Keratinocyte (primary cell): ENCODE results near the gene AKR1E2.

ENCODE experiments used
- CTCF ChIP-seq, 3 experiments: IDR thresholded peaks in 1 of 3; conservative IDR thresholded peaks in 1 of 3; optimal IDR thresholded peaks in 1 of 3; 2 replicates in 2 of 3; 3 replicates in 1 of 3; pipeline versions ENCODE3 to v1.5.1; 2011; ENCODE audit warnings: low read length in 3 of 3, mild to moderate bottlenecking in 3 of 3, moderate library complexity in 2 of 3, control low read depth in 1 of 3, inconsistent platforms in 1 of 3; ENCODE audit not compliant: insufficient read depth in 2 of 3; ENCODE audit errors: extremely low read depth in 1 of 3
- EZH2 ChIP-seq: IDR thresholded peaks from one replicate; pipeline ENCODE4 v1.6.1; 2012; ENCODE audit warnings: inconsistent platforms, mild to moderate bottlenecking, low read length, moderate library complexity

GRCh38 chr10:4848356-4849041, 22.5 kb downstream of the AKR1E2 start:
- TF ChIP-seq CTCF (optimal IDR thresholded peaks at IDR 0.05 in 1 of 3, IDR thresholded peaks at IDR 0.05 in 1 of 3, conservative IDR thresholded peaks at IDR 0.05 in 1 of 3; ENCODE audit: extremely low read depth in 1 of 3, insufficient read depth in 2 of 3, low read length in 3 of 3) (no peak), EZH2 (no peak)
